GM12875 (cell line): Measurements from ENCODE around the gene UBE2G1.

ENCODE experiments used
- H3K4me3 ChIP-seq: one replicate; pipeline ENCODE4 v1.5.1; 2011; ENCODE audit warnings: low read depth, low read length, control low read depth
- CTCF ChIP-seq: IDR thresholded peaks from 2 replicates; pipeline ENCODE4 v1.5.1; 2011; ENCODE audit warnings: low read depth, mild to moderate bottlenecking, control low read depth, inconsistent platforms, low read length, moderate library complexity, borderline replicate concordance; ENCODE audit not compliant: insufficient read depth

UBE2G1 gene

DNA sequence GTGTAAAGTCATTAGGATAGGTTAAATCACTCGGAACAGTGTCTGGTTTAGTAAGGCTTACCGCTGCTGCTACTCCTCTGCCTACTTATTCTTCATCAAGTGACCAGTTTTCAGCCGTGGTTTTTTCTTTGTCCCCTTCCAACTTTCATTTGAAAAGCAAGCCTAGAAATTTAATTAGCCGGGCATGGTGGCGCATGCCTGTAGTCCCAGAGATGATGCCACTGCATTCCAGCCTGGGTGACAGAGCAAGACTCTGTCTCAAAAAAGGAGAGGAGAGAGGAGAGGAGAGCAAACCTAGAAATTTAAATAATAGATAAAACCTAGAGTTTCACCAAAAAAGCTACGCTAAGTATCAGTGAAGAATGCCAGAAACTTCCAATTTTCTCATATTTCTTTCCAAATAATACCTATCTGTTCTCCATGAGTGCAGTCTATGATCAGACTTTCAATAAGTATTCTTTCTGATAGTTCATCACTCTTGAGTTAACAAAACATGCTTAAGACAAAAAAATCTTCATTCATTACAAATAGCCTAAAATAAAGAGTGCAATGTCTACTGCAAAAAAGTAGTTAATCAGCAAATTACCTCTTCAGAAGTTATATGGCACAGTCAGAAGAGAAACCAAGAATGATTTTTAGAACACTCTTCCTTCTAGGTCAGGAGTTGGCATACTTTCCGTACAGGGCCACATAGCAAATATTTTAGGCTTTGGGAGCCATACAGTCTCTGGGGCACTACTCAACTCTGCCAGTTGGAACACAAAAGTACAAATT is 117.8 kb downstream of the UBE2G1 start:
- no peak overlapping the region for H3K4me3 ChIP-seq
- no peak for TF ChIP-seq CTCF

DNA sequence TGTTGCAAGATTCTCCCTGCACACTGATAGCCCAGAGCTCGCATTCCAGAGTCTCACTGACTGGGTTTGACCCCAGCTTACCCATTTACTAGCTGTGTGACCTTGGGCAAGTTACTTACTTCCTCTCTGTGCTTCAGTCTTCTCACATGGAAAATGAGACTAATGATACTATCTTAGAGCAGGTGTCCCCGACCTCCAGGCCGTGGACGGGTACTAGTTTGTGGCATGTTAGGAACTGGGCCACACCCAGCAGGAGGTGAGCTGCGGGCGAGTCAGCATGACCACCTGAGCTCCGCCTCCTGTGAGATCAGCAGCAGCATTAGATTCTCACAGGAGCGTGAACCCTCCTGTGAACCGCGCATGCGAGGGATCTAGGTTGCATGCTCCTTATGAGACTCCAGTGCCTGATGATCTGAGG is 118.5 kb downstream of the UBE2G1 start:
- H3K4me3 ChIP-seq = no peak overlapping the region
- no peak for TF ChIP-seq CTCF

- no peak for TF ChIP-seq CTCF
- H3K4me3 ChIP-seq = no peak overlapping the region
These were observed 119.0 kb downstream of the UBE2G1 start for GRCh38 chr17:4247361-4247970.

GRCh38 chr17:4246674-4247073 is 119.8 kb downstream of the UBE2G1 start:
- no peak for TF ChIP-seq CTCF
- H3K4me3 ChIP-seq = no peak overlapping the region

DNA sequence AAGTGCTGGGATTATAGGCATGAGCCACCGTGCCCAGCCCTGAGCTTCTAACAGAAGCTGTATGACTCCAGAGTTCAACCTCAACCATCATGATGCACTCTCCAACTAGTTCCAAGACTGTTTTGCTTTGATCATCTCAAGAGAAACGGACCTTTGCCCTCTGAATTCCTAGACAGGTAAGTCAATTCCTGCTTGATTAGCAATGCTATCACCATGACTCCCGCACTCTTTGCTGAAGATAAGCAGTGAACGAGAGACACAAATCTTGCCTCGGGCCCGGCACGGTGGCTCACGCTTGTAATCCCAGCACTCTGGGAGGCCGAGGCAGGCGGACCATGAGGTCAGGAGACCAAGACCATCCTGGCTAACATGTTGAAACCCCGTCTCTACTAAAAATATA is 124.9 kb downstream of the UBE2G1 start:
- no peak overlapping the region for H3K4me3 ChIP-seq
- no peak for TF ChIP-seq CTCF

DNA sequence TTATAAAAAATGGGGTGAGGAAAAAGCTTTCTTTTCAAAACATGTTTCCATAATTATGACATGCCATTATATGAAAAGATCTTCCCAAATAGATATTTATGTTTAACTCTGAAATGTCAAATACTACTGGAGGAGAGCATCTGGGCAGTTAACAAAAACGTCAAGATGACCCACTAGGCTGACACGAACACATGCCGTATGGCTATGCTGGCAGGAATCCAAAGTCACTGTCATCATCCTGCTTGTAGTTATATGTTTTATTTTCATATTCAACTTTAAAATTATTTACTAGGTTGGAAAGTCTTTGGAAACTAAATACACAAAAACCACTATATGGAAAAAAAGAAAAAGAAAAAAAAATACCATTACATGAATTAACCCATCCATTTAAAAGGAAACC is 130.0 kb downstream of the UBE2G1 start:
- TF ChIP-seq CTCF = no peak

More for the DNA sequence above, 130.0 kb downstream of the UBE2G1 start:
- H3K4me3 ChIP-seq = no peak overlapping the region
